ENCODE results near the gene PLEKHB2. TPM values are rescaled to one million over a fixed set of nuclear protein-coding genes. Genes with fewer than 3 reads are reported as not detected.

PLEKHB2 gene
- total and polyA plus RNA-seq, 2 of the 8 experiments (the other 6 are each of a cell fraction or from before 2014, with no cell fraction given), result 42.4 to 54.8 TPM

- no peak for TF ChIP-seq ATF2 (IDR thresholded peaks at IDR 0.05; ENCODE audit: low read length)
- no peak for TF ChIP-seq CHD7 (IDR thresholded peaks at IDR 0.05; ENCODE audit: insufficient replicate concordance, low read length)
- no peak for TF ChIP-seq JUN (IDR thresholded peaks at IDR 0.05; ENCODE audit: low read depth, low read length)
- TF ChIP-seq SP2 (IDR thresholded peaks at IDR 0.05; ENCODE audit: low read length), result no peak
- TF ChIP-seq KDM4A (IDR thresholded peaks at IDR 0.05; ENCODE audit: low read depth, low read length, severe bottlenecking), result no peak
Observed at GRCh38 chr2:131151398-131151797, 46.3 kb downstream of the PLEKHB2 start (continued).
